Gastrocnemius medialis (tissue), 4 donors: ENCODE results near the gene ABCC4.

Source experiments
- CTCF ChIP-seq, 5 experiments: fragments of 450-650 bp in 3 of 5; fragments of 200-600 bp in 2 of 5; sonication (generic) in 2 of 5; IDR thresholded peaks in 4 of 5; conservative IDR thresholded peaks in 1 of 5; 1 replicate in 4 of 5; 2 replicates in 1 of 5; pipeline ENCODE4 v1.5.1; 2016 to 2019; ENCODE audit warnings: antibody characterized with exemption in 5 of 5, mild to moderate bottlenecking in 3 of 5, moderate library complexity in 3 of 5
- POLR2A ChIP-seq, 2 donors: fragments of 450-650 bp; IDR thresholded peaks; one replicate each; pipeline ENCODE4 v1.6.1; 2017; ENCODE audit warnings: antibody characterized with exemption in 2 of 2, mild to moderate bottlenecking in 2 of 2, moderate library complexity in 2 of 2

GRCh38 chr13:95100525-95101433, 200.5 kb downstream of the ABCC4 start:
- no peak for TF ChIP-seq CTCF (IDR thresholded peaks at IDR 0.05 in 4 of 5, conservative IDR thresholded peaks at IDR 0.05 in 1 of 5)
- no peak for TF ChIP-seq POLR2A (IDR thresholded peaks at IDR 0.05)
